ENCODE data around the gene COMMD6.

The COMMD6 gene

DNA sequence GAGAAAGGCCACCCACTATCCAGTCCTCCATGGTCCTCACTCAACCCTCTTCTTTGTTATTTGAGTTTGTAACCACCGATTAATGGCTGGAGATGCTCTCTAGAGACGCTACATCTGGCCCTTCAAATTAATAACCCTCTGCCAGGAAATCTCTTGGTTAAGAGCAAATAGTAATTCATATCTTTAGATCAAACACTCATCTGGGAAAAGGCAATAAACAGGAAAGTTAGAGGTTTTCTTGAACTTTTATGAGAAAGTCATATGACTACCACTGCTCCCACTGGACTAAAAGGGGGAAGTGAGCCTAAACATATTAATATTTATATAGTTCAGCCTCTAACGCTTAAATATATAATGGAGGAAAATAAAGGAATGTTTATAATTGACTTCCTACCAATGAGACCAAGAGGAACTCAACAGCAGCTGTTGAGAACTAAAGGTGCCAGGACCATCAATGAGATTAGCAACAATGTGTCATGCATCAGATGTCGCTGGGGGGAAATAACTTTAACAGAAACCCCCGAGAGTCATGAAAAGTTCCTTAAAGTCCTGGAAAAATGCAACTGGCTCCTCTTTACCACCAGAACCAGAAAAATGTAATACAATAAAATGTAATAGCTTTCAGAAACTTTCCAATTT is 58.4 kb downstream of the COMMD6 start:
- peaks cover 2% of the 10 kb centered on the region; the same call in 1 of the 2 replicates for H3F3A ChIP-seq (ENCODE audit: low read depth)
- no peaks in the 10 kb centered on the region for H3K27me3 ChIP-seq (ENCODE audit: insufficient read depth, low read length, poor library complexity, severe bottlenecking)
- H3K4me2 ChIP-seq (ENCODE audit: low read depth, low read length, poor library complexity, severe bottlenecking), result peak overlapping the region; percentile 76
- H3K9me2 ChIP-seq (replicated peaks; ENCODE audit: low read depth, low read length), result no peaks in the 10 kb centered on the region
- H3K9ac ChIP-seq (ENCODE audit: low read depth, low read length, poor library complexity, severe bottlenecking), result no peak overlapping the region
- no peaks in the 10 kb centered on the region for H3K36me3 ChIP-seq (ENCODE audit: insufficient read depth, low read length)
- H4K20me1 ChIP-seq (ENCODE audit: insufficient read depth, low read length, poor library complexity, severe bottlenecking), result peaks cover 39% of the 10 kb centered on the region
- H3K79me2 ChIP-seq (ENCODE audit: insufficient read depth, low read length), result peaks cover 37% of the 10 kb centered on the region
- H3K4me1 ChIP-seq (ENCODE audit: insufficient read depth, low read length, poor library complexity, severe bottlenecking), result peaks cover 58% of the 10 kb centered on the region
- TF ChIP-seq, protein P1, sequence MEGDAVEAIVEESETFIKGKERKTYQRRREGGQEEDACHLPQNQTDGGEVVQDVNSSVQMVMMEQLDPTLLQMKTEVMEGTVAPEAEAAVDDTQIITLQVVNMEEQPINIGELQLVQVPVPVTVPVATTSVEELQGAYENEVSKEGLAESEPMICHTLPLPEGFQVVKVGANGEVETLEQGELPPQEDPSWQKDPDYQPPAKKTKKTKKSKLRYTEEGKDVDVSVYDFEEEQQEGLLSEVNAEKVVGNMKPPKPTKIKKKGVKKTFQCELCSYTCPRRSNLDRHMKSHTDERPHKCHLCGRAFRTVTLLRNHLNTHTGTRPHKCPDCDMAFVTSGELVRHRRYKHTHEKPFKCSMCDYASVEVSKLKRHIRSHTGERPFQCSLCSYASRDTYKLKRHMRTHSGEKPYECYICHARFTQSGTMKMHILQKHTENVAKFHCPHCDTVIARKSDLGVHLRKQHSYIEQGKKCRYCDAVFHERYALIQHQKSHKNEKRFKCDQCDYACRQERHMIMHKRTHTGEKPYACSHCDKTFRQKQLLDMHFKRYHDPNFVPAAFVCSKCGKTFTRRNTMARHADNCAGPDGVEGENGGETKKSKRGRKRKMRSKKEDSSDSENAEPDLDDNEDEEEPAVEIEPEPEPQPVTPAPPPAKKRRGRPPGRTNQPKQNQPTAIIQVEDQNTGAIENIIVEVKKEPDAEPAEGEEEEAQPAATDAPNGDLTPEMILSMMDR (conservative IDR thresholded peaks at IDR 0.05; ENCODE audit: low read length), result no peak
- TF ChIP-seq EZH2phosphoT487 (IDR thresholded peaks at IDR 0.05; ENCODE audit: borderline replicate concordance), result no peak
- H3K4me3 ChIP-seq (ENCODE audit: low read length, poor library complexity, severe bottlenecking), result peak overlapping the region; percentile 75
- no peaks in the 10 kb centered on the region for H3K9me3 ChIP-seq (ENCODE audit: insufficient read depth, low read depth, low read length)
- H2AFZ ChIP-seq (ENCODE audit: low read length), result no peak overlapping the region

DNA sequence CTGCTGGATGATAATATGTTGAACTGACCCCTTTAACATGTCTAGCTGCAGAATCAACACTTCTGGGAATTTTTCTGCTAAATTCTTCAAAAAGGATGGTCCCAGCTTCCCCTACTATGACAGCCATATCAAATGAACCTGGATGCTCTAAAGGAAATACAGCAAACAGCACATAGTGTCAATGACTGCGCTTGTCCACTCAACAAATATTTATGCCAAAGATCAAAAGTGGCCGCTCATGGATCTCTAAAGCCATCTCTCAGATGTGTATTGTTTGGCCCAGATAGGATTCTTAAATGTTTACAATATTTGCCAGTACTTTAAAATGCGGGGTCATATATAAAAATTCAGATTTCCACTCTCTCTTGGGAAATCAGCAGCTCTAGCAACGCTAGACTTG is 59.0 kb downstream of the COMMD6 start:
- Histone ChIP-seq H3K79me2 (ENCODE audit: insufficient read depth, low read length) (peaks cover 40% of the 10 kb centered on the region), H3K36me3 (ENCODE audit: insufficient read depth, low read length) (no peaks in the 10 kb centered on the region), H3K4me3 (ENCODE audit: low read length, poor library complexity, severe bottlenecking) (peak overlapping the region; percentile 75), H2AFZ (ENCODE audit: low read length) (no peak overlapping the region), H3K4me1 (ENCODE audit: insufficient read depth, low read length, poor library complexity, severe bottlenecking) (peaks cover 60% of the 10 kb centered on the region), H3K4me2 (ENCODE audit: low read depth, low read length, poor library complexity, severe bottlenecking) (peak overlapping the region; percentile 76), H3K9ac (ENCODE audit: low read depth, low read length, poor library complexity, severe bottlenecking) (no peak overlapping the region), H4K20me1 (ENCODE audit: insufficient read depth, low read length, poor library complexity, severe bottlenecking) (peaks cover 41% of the 10 kb centered on the region), H3F3A (ENCODE audit: low read depth) (peaks cover 2% of the 10 kb centered on the region; the same call in 1 of the 2 replicates), H3K9me2 (replicated peaks; ENCODE audit: low read depth, low read length) (no peaks in the 10 kb centered on the region), H3K9me3 (ENCODE audit: insufficient read depth, low read depth, low read length) (no peaks in the 10 kb centered on the region), H3K27me3 (ENCODE audit: insufficient read depth, low read length, poor library complexity, severe bottlenecking) (no peaks in the 10 kb centered on the region)
- TF ChIP-seq EZH2phosphoT487 (IDR thresholded peaks at IDR 0.05; ENCODE audit: borderline replicate concordance), result no peak
- TF ChIP-seq, protein P1 (conservative IDR thresholded peaks at IDR 0.05; ENCODE audit: low read length), result no peak

All from Loucy (cell line).